ENCODE measurements around the gene SYNE1. TPM values are rescaled to one million over a fixed set of nuclear protein-coding genes. Genes with fewer than 3 reads are reported as not detected.

SYNE1 gene
- total RNA-seq, 1 donor from 2014 or later = 26.6 TPM

DNA sequence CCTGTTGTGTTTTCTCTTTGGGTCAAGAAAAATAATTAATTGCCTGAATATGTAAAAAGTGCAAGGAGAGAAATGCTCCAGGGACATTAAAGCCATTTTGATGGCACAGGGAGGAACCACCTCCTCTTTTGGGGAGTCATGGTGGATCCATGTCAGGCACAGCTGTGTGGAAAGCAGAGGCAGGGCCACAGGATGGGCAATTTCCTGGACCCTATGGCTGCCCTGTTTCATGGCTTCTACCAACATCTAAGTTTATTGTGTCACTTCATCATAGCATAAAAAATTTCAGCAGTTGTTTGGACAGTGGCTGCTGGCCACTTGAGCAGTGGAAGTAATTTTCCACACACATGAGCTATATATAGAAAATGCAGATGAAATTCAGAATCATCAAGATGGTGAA lies 238.2 kb downstream of the SYNE1 start:
- no peak for DNase-seq (ENCODE audit: extremely low spot score, unreplicated experiment)
- Mint-ChIP-seq H3K4me1 (ENCODE audit: unreplicated experiment) (no peaks in the 10 kb centered on the region), H3K36me3 (no peaks in the 10 kb centered on the region), H3K27ac (no peak overlapping the region), H3K4me3 (no peak overlapping the region), H3K9me3 (no peaks in the 10 kb centered on the region), H3K27me3 (no peaks in the 10 kb centered on the region)
- TF ChIP-seq, protein P1, sequence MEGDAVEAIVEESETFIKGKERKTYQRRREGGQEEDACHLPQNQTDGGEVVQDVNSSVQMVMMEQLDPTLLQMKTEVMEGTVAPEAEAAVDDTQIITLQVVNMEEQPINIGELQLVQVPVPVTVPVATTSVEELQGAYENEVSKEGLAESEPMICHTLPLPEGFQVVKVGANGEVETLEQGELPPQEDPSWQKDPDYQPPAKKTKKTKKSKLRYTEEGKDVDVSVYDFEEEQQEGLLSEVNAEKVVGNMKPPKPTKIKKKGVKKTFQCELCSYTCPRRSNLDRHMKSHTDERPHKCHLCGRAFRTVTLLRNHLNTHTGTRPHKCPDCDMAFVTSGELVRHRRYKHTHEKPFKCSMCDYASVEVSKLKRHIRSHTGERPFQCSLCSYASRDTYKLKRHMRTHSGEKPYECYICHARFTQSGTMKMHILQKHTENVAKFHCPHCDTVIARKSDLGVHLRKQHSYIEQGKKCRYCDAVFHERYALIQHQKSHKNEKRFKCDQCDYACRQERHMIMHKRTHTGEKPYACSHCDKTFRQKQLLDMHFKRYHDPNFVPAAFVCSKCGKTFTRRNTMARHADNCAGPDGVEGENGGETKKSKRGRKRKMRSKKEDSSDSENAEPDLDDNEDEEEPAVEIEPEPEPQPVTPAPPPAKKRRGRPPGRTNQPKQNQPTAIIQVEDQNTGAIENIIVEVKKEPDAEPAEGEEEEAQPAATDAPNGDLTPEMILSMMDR (conservative IDR thresholded peaks at IDR 0.05) = no peak

DNA sequence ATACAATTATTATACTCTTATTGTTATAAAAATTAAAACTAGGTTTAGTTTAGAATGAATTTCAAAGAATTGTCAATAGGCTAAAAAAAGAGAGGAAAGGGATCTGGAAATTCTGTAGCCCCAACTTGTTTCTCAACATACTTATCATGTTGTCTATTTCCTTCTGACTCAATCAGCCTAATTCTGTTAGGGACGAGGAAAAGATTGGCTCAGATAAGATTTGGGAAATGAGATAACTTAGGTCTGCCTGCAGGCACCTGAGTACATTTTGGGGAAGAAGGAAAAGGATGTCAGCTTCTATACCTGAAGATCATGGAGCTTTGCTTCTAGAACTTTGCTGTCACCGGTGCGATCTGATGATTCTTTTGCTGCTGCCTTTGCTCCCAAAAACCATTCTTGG lies 238.8 kb downstream of the SYNE1 start:
- H3K4me3 Mint-ChIP-seq = no peak overlapping the region
- H3K27ac Mint-ChIP-seq = no peak overlapping the region
- TF ChIP-seq, protein P1 (conservative IDR thresholded peaks at IDR 0.05) = no peak
- H3K9me3 Mint-ChIP-seq = no peaks in the 10 kb centered on the region
- no peaks in the 10 kb centered on the region for H3K27me3 Mint-ChIP-seq
- no peaks in the 10 kb centered on the region for H3K4me1 Mint-ChIP-seq (ENCODE audit: unreplicated experiment)
- no peak for DNase-seq (ENCODE audit: extremely low spot score, unreplicated experiment)
- no peaks in the 10 kb centered on the region for H3K36me3 Mint-ChIP-seq

DNA sequence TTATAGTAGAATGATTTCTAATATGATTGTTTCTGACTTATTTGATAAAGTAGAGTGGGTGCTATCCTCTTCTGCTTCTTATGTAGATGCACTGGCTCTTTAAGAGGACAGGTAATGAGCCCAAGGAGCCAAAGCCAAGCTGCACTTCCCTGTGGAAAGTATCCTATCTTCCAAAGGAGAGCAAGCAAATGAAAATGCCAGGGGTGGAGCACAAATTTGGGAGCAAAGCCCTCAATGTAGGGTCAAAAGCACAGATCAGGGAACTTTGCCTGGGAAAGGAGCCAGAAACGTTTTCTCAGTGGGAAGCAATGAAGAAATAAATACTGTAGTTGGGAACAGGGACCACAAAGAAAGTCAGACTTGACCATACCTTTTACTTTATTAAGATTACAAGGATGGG lies 242.9 kb downstream of the SYNE1 start:
- TF ChIP-seq, protein P1 (conservative IDR thresholded peaks at IDR 0.05) = no peak
- H3K4me3 Mint-ChIP-seq = no peak overlapping the region
- no peak overlapping the region for H3K27ac Mint-ChIP-seq
- peaks cover 3% of the 10 kb centered on the region for H3K27me3 Mint-ChIP-seq
- H3K9me3 Mint-ChIP-seq = no peaks in the 10 kb centered on the region
- no peaks in the 10 kb centered on the region for H3K36me3 Mint-ChIP-seq
- peaks cover 3% of the 10 kb centered on the region for H3K4me1 Mint-ChIP-seq (ENCODE audit: unreplicated experiment)
- DNase-seq (ENCODE audit: extremely low spot score, unreplicated experiment) = no peak

DNA sequence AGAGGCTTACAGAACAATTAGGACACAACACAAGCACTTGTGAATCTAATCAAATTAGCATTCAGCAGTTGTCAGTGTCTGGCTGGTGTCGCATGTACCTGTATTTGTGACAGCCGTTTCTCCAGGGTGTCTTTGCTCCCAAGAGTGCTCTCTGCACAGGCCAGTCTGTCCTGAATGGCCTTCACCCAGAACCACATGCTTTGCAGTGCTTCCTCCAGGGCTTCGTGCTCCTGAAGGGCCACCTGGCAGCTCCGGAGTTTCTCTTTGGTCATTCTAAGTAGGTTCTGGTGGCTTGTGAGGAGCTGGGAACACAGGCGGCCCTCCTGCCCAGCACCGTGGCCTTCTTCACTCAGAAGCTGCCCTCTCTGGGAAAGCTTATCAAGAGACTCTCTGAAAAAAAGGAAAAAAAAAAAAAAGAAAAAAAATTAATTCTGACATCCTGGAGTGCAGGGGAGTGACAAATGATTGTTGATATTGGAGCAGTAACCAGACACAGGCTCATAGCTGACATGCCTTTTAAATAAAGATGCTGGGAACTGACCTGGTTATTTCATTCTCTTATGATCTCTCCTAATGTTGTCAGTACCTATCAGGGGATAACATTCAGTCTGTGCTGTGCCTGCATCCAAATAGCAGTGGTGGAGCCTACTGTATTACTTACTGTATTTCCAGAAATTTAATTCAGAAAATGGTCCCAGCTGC lies 245.8 kb downstream of the SYNE1 start:
- TF ChIP-seq, protein P1 (conservative IDR thresholded peaks at IDR 0.05) = no peak
- Mint-ChIP-seq H3K4me1 (ENCODE audit: unreplicated experiment) (peaks cover 3% of the 10 kb centered on the region), H3K27me3 (peaks cover 3% of the 10 kb centered on the region), H3K4me3 (no peak overlapping the region), H3K27ac (no peak overlapping the region), H3K36me3 (no peaks in the 10 kb centered on the region), H3K9me3 (no peaks in the 10 kb centered on the region)
- DNase-seq (ENCODE audit: extremely low spot score, unreplicated experiment) = no peak

DNA sequence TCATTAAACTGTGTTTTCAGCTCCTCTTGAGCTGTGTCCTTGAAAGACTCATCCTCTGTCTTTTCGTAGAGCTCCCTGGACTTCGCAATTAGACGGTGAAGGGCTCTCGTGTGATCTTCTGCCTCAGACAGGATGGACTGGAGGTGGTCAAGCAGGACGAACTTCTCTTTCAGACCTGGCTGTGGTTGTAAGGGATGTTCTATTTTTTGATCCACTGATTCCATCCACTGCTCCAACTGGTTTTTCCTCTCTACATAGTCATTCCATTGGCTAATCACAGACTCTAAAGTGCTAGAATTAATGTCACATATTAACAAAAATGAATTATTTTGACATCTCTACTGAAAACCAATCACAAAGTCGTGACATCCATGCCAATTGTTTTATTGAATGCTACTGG lies 250.1 kb downstream of the SYNE1 start:
- Mint-ChIP-seq H3K4me1 (ENCODE audit: unreplicated experiment) (peaks cover 3% of the 10 kb centered on the region), H3K27ac (no peak overlapping the region), H3K36me3 (no peaks in the 10 kb centered on the region), H3K4me3 (no peak overlapping the region), H3K9me3 (no peaks in the 10 kb centered on the region), H3K27me3 (no peaks in the 10 kb centered on the region)
- TF ChIP-seq, protein P1 (conservative IDR thresholded peaks at IDR 0.05) = no peak
- no peak for DNase-seq (ENCODE audit: extremely low spot score, unreplicated experiment)

All from type B pancreatic cell (in vitro differentiated cells).